CD4-positive, alpha-beta T cell treated with Interleukin-1 beta for 1 hour (primary cell): ENCODE data around the gene LYPD3.
"Not testable (repeated sequence)": the region's sequence is repeated elsewhere in the genome, so short reads cannot be mapped to it uniquely, and the experiment has no call there.

Experiments
- DNase-seq, 2 donors: peaks; one replicate each; pipeline ENCODE4 v3.0.0-alpha.2; 2020 to 2022

LYPD3 gene

GRCh38 chr19:43465468-43466120, at the start of gene LYPD3:
LYPD3 (minus strand) TSS chr19:43465608; CDS start chr19:43465571, 37 bp downstream.
- DNase-seq, result peak in 1 of 2 donors; percentile 71

DNA sequence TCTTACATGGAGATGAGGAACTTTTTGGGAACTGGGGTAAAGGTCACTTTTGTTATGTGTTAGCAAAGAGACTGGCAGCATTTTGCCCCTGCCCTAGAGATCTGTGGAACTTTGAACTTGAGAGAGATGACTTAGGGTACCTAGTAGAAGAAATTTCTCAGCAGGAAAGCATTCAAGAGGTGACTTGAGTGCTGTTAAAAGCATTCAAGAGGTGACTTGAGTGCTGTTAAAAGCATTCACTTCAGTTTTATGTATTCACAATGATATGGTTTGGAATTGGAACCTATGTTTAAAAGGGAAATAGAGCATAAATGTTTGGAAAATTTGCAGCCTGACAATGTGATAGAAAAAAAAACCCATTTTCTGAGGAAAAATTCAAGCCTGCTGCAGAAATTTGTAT, 47.0 kb upstream of the LYPD3 start:
- DNase-seq, result not testable (repeated sequence)

GRCh38 chr19:43511324-43511723, 45.9 kb upstream of the LYPD3 start:
- no peak for DNase-seq

DNA sequence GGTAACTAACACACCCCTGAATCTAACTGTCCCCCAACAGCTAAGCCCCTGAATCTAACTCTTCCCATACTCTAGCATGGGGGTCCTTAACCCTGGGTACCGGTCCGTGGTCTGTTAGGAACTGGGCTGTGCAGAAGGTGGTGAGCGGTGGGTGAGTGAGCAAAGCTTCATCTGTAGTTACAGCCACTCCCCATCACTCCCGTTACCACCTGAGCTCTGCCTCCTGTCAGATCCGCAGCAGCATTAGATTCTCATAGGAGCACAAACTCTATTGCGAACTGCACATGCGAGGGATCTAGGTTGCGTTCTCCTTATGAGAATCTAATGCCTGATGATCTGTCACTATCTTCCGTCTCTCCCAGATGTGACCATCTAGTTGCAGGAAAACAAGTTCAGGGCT, 45.3 kb upstream of the LYPD3 start:
- DNase-seq, result no peak

DNA sequence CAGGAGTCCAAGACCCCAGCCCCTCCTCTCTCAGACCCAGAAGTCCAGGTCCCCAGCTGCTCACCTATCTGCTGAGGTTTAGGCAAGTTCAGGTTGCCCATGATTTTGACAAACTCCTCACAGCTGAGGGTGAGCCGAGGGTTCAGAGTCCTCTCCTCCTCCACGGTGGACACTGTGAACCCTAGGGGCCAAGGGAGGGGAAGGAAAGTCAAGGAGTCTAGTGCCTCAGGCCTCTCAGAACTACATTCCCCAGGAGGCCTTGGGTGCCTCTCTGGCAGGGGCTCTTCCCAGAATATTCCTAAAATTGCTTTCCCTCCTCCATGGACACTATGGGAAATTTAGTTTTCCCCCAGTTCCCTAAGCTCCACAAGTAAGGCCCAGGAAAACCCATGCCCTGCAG, 42.5 kb upstream of the LYPD3 start:
- no peak for DNase-seq

DNA sequence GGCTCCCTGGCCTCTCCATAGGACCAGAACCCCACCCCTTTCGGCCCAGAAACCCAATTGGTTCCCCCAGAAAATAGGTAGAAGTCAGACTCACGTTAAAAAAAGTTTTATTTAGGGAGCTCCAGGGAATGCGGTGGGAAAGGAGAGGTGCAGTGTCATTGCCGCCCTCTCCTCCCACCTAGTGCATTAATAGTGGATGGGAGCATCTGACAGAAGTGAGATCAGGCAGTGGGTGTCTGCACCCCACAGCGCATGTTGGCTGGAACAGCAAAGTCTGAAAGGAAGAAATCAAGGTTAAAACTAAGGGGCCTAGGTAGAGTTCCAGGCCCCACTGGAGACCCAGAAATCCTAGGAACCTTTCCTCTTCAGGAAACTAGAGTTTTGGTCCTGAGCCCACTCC, 41.2 kb upstream of the LYPD3 start:
- no peak for DNase-seq

- no peak for DNase-seq
Measured at GRCh38 chr19:43505941-43506340, 40.5 kb upstream of the LYPD3 start.

DNA sequence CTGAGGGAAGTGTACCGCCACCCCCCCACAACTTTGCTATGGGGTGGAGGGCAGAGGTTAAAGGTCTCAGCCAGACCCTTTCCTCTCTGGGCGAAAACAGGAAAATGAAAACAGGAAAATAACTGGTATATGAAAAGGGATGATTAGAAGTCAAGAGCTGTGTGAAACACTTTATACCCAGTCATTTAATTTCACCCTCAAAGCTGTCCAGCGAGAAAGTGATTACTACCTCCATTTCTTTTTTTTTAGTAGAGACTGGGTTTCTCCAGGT, 39.7 kb upstream of the LYPD3 start:
- DNase-seq, result no peak

GRCh38 chr19:43504426-43505185, 39.2 kb upstream of the LYPD3 start, which contains the start of gene PHLDB3:
PHLDB3 (minus strand) TSS chr19:43504746; CDS start chr19:43504118, 628 bp downstream.
- DNase-seq, result peak; percentile 61 to 62

DNA sequence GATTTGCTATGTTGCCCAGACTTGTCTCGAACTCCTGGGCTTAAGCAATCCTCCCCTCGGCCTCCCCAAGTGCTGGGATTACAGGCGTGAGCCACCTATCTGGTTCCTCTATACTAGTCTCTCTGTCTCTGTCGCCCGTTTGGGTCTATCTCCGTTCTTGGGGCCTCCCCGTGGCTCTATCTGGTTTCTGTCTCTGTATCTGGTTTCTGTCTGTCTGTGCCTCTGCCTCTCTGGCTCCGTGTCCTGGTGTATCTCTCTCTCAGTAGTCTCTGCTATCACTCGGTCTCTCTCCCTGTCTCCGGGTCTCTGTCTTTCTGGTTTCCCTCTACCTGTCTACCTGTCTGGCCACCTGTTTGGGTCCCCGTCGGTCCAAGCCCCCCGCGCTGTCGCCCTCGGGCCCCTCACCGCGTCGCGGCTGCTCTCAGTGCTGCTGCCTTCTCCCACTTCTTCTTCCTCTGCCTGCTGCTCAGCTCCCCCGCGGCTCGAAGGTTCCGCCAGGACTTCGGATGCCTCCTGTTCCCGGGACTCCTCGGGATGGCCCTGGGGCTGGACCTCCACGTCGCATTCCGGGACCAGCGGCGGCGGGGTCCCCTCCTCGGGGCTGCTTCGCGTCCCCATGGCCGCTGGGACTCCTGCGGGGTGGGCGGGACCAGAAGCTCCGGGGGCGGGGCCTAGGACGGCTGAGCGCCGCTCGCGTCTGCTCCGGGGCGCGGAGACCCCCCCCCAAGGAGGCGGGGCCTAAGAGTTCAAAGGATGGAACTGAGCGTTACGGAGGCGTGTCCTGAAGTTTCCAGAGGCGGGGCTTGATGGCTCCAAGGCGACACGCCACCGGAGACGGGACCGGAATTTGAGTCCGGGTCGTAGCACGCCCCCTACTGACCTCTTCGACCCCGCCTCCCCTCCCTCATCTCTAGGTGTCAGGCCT, 38.4 kb upstream of the LYPD3 start:
- peak; percentile 98 to 99 for DNase-seq

- DNase-seq, result no peak
Measured at GRCh38 chr19:43502419-43502976, 37.1 kb upstream of the LYPD3 start.

GRCh38 chr19:43501661-43502418, 36.4 kb upstream of the LYPD3 start:
- DNase-seq, result no peak

DNA sequence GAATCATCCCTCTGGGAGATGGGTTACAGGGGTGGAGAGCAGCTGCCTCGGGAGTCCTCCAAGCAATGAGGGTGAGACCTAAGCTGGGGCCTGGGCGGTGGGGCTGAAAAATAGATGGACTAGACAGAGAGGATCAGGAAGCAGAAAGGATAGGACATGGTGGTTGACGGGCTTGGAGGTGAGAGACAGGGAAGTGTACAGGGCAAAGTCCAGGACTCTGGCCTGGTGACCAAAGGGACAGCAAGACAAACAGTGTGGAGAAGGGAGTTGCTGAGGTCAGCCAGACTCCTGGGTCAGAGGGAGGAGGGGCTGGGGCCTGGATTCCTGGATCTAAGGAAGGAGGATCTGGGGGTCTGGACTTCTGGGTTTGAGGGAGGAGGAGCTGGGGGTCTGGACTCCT, 33.6 kb upstream of the LYPD3 start:
- no peak for DNase-seq

DNA sequence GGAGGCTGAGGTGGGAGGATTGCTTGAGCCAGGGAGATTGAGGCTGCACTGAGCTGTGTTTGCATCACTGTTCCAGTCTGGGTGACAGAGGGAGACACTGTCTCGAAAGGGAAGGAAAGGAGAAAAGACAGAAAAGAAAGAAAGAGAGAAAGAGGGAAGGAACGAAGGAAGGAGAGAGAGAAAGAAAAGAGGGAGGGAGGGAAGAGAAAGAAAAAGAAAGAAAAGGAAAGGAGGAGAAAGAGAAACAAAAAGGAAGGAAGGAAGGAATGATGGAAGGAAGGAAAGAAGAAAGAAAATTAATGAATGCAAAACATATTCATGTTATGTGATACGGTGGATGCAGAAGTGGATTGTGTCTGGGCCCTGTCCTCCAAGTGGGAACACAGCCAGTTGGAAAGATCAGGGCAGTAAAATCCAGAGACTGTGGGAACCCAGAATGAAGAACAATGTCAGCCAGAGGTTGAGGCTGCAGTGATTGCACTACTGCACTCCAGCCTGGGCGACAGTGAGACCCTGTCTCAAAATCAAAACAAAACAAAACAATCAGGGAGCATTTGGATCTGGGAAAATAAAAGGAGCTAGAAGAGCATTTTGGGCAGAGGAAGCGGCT, 32.9 kb upstream of the LYPD3 start:
- no peak for DNase-seq

DNA sequence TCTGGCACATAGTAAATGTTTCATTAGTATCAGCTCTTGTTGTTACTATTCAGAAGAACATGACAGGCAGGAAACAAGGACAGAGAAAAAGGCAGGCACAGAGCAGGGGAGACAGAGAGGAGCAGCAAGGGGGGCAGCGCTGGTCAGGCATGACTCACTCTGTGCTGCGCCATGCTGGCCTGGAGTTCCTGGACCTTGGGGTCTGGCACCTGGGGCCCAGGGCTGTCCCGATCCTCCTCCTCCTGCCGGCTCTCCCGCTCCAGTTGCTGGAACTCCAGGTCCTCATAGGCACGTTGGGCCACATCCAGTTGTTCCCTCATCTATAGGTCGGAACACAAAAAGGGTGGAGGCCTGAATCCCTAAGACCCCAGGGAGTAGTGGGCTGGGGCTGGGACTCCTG, 31.6 kb upstream of the LYPD3 start:
- no peak for DNase-seq

DNA sequence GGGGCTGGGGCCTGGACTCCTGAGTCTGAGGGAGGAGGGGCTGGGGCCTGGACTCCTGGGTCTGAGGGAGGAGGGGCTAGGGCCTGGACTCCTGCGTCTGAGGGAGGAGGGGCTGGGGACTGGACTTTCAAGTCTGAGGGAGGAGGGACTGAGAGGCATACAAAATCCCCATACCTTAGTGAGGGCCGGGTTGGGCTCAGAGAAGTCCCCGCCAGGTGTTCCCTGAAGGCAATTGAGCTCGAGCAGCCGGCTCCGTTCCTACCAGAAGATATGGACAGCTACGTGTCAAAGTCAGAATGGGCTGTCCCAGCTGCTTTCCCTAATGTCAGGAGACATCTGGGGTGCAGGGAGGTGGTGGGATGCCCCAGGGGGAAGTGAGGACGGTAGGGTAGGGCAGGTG, 29.7 kb upstream of the LYPD3 start:
- DNase-seq, result no peak

DNA sequence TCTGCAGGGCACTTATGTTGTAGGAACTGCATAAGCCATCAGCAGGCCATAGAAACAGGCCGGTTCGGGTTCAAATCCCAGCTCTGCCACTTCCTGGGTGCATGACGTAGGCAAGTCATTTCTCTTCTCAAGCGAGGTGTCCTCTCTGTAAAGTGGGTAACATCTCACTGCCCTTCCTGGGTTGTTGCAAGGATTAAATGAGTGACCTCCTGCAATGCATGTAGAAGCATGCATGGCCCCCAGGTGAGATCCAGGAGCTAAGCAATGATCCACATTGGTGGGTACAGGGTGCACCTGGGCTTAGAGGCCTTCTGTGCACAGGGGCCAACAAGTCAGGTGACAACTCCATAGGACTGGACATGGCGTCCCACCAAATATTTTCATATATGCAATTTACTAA, 25.4 kb upstream of the LYPD3 start:
- DNase-seq, result no peak

DNA sequence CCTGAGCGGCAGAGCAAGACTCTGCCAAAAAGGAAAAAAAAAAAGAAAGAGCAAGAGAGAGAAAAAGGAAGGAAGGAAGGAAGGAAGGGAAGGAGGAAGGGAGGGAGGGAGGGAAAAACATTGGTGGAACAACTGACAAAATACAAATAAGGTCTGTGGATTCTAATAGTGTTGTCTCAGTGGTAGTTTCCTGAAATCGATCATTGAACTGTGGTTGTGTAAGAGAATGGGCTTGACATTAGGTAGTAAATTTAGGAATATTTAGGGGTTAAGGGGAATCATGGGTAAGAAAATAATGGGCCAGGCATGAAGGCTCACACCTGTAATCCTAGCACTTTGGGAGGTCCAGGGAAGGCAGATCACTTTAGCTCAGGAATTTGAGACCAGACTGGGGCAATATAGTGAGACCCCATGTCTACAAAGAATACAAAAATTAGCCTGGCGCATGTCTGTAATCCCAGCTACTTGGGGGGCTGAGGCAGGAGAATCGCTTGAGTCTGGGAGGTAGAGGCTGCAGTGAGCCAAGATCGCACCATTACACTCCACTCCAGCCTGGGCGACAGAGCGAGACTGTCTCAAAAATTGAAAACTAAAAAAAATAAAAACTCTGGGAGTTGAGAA, 24.7 kb upstream of the LYPD3 start:
- no peak for DNase-seq

GRCh38 chr19:43489310-43489709, 23.9 kb upstream of the LYPD3 start:
- no peak for DNase-seq

- no peak for DNase-seq
Measured at GRCh38 chr19:43488179-43488578, 22.8 kb upstream of the LYPD3 start.

GRCh38 chr19:43486412-43486811, 21.0 kb upstream of the LYPD3 start:
- no peak for DNase-seq

DNA sequence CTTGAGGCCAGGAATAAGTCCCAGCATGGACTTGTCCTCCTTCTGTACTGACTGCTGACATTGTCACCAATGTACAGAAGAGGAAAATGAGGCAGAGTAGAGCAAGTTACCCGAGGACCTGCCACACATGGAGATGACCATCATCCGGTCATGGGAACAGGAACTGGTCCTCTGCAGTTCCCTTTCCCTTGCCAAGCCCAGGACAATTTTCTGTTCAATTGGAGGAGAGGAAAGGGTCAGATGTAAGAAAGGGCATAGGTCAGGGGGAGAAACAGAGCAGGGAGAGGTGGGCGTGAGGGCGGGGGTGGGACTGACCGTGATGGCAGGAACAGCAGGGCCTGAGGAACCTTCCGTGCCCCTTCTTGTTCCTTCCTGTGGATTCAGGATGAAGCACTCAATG, 20.5 kb upstream of the LYPD3 start:
- no peak for DNase-seq
